Measurements from ENCODE around the gene VSTM2L. TPM values are rescaled to one million over a fixed set of nuclear protein-coding genes. Genes with fewer than 3 reads are reported as not detected.

Gene VSTM2L
- total and polyA plus RNA-seq, 9 of the 15 experiments (the other 6 are each of a cell fraction or from before 2014, with no cell fraction given) = not detected

DNA sequence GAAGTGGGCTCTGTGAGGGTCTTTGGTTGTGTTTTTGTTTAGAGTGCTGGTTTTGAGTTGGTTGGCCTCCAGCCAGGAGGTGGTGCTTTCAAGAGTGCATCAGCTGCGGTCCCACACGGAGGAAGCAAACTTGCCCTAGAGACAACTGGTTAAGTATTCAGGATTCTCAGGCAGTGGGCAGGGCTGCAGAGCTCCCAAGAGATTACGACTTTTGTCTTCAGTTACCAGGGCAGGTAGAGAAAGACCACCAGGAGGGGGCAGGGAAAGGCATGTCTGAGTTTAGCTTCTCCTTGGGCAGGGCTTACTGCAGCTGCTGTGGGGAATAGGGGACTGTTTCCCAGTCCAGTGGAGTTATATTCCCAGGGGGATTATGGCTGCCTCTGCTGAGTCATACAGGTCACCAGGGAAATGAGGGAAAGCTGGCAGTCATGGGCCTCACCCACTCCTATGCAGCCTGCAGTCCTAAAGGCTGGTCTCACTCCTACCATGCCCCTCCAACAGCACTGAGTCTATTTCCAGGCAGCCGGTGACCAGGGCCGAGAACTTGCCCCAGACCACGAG is 66.0 kb downstream of the VSTM2L start:
- WGBS (ENCODE audit: insufficient coverage, low coverage, missing lambda C conversion rate) = 29% methylated on average over 6 of the region's 6 CpGs
- ChIA-PET POLR2A (interaction anchor here (0.8 kb wide), 1 partner anchor 347 kb away, joined by 5 read pairs; no protein-coding TSS in a partner anchor), CTCF (ENCODE audit: low intra/inter-chr PET ratio) (no interaction called here)
- Histone ChIP-seq H3K36me3 (ENCODE audit: control insufficient read depth, insufficient read depth, low read length) (no peaks in the 10 kb centered on the region), H3K9ac (ENCODE audit: insufficient read depth in 1 of 2, low read depth in 2 of 2, low read length in 2 of 2) (no peak overlapping the region), H3K79me2 (ENCODE audit: control insufficient read depth, insufficient read depth, low read length) (no peaks in the 10 kb centered on the region), H3K4me1 (replicated peaks in 1 of 2; ENCODE audit: control insufficient read depth in 2 of 2, insufficient read depth in 2 of 2, low read length in 2 of 2) (peaks cover 6 to 11% of the 10 kb centered on the region in 2 experiments; a peak in 3 of 5 replicates), H2AFZ (ENCODE audit: low read depth, low read length) (no peak overlapping the region), H4K20me1 (replicated peaks; ENCODE audit: control insufficient read depth, insufficient read depth, low read length) (no peaks in the 10 kb centered on the region), H3K9me1 (ENCODE audit: control insufficient read depth, insufficient read depth, low read length) (no peaks in the 10 kb centered on the region), H3K27ac (ENCODE audit: extremely low read depth, low read depth, low read length) (no peak overlapping the region), H3K4me3 (no peak overlapping the region), H3K27me3 (ENCODE audit: control insufficient read depth in 2 of 2, insufficient read depth in 2 of 2, low read length in 2 of 2) (no peaks in the 10 kb centered on the region; a peak in 1 of 5 replicates), H3K9me3 (replicated peaks; ENCODE audit: control insufficient read depth, insufficient read depth, low read depth, low read length) (no peaks in the 10 kb centered on the region), H3K4me2 (ENCODE audit: insufficient read depth, low read length) (no peak overlapping the region)
- BruUV-seq (replicated peaks) = no TSS peak
- ATAC-seq = no peak
- no peak for TF ChIP-seq RUNX1 (IDR thresholded peaks at IDR 0.05; ENCODE audit: low read depth)
- TF ChIP-seq CBFA2T3 (IDR thresholded peaks at IDR 0.05) = no peak
- TF ChIP-seq GABPA (tag; conservative IDR thresholded peaks at IDR 0.05; ENCODE audit: low read depth) = no peak
- no peak for TF ChIP-seq KLF10 (CRISPR knock-in tag; IDR thresholded peaks at IDR 0.05)
- no peak for TF ChIP-seq MAFK (IDR thresholded peaks at IDR 0.05; ENCODE audit: low read length)
- no peak for TF ChIP-seq ZNF24 (IDR thresholded peaks at IDR 0.05)
- no peak for TF ChIP-seq ZNF140 (CRISPR knock-in tag; IDR thresholded peaks at IDR 0.05)
- TF ChIP-seq HDGF (IDR thresholded peaks at IDR 0.05) = no peak
- no peak for TF ChIP-seq PURB (CRISPR knock-in tag; IDR thresholded peaks at IDR 0.05; ENCODE audit: low read depth)
- TF ChIP-seq ZNF316 (IDR thresholded peaks at IDR 0.05) = no peak
- TF ChIP-seq ETS2 (tag; IDR thresholded peaks at IDR 0.05; ENCODE audit: borderline replicate concordance, poor library complexity, severe bottlenecking) = no peak
- TF ChIP-seq RHOXF2B (CRISPR knock-in tag; conservative IDR thresholded peaks at IDR 0.05) = no peak
- no peak for TF ChIP-seq ZNF134 (CRISPR knock-in tag; conservative IDR thresholded peaks at IDR 0.05)
- no peak for TF ChIP-seq ZSCAN32 (CRISPR knock-in tag; IDR thresholded peaks at IDR 0.05)
- TF ChIP-seq TAF7 (tag; IDR thresholded peaks at IDR 0.05) = no peak
- TF ChIP-seq, protein P1, sequence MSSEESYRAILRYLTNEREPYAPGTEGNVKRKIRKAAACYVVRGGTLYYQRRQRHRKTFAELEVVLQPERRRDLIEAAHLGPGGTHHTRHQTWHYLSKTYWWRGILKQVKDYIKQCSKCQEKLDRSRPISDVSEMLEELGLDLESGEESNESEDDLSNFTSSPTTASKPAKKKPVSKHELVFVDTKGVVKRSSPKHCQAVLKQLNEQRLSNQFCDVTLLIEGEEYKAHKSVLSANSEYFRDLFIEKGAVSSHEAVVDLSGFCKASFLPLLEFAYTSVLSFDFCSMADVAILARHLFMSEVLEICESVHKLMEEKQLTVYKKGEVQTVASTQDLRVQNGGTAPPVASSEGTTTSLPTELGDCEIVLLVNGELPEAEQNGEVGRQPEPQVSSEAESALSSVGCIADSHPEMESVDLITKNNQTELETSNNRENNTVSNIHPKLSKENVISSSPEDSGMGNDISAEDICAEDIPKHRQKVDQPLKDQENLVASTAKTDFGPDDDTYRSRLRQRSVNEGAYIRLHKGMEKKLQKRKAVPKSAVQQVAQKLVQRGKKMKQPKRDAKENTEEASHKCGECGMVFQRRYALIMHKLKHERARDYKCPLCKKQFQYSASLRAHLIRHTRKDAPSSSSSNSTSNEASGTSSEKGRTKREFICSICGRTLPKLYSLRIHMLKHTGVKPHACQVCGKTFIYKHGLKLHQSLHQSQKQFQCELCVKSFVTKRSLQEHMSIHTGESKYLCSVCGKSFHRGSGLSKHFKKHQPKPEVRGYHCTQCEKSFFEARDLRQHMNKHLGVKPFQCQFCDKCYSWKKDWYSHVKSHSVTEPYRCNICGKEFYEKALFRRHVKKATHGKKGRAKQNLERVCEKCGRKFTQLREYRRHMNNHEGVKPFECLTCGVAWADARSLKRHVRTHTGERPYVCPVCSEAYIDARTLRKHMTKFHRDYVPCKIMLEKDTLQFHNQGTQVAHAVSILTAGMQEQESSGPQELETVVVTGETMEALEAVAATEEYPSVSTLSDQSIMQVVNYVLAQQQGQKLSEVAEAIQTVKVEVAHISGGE (CRISPR knock-in tag; IDR thresholded peaks at IDR 0.05) = no peak
- TF ChIP-seq NEUROD1 (IDR thresholded peaks at IDR 0.05; ENCODE audit: borderline replicate concordance, low read depth, low read length, partially characterized antibody) = no peak
- no peak for TF ChIP-seq XRCC3 (IDR thresholded peaks at IDR 0.05)
- no peak for FAIRE-seq
- in situ Hi-C loops (cut with MboI) (no loop called here), intact Hi-C loops (cut with micrococcal nuclease) (no loop called here)
- no peak for DNase-seq (ENCODE audit: extremely low read depth in 1 of 4, low spot score in 3 of 4)

Measured in K562 (cell line).